Activated CD4-positive, alpha-beta T cell treated with anti-CD3 and anti-CD28 coated beads for 48 hours (primary cell): Measurements from ENCODE around the gene CD44.
A peak's percentile ranks its signal among the peaks of the same experiment; 100 is the strongest.

Experiments used
- DNase-seq: peaks from one replicate; pipeline ENCODE4 v3.0.0-alpha.2; 2020

The CD44 gene

GRCh38 chr11:35241083-35241482 is 102.1 kb downstream of the CD44 start:
- DNase-seq, result no peak

- no peak for DNase-seq
Measured at GRCh38 chr11:35241531-35241930, 102.6 kb downstream of the CD44 start.

GRCh38 chr11:35242412-35243242 is 103.7 kb downstream of the CD44 start:
- no peak for DNase-seq

GRCh38 chr11:35243774-35244173 is 104.8 kb downstream of the CD44 start:
- no peak for DNase-seq

GRCh38 chr11:35245056-35245455 is 106.1 kb downstream of the CD44 start:
- no peak for DNase-seq

GRCh38 chr11:35245786-35246185 is 106.8 kb downstream of the CD44 start:
- no peak for DNase-seq

- DNase-seq, result no peak
Measured at GRCh38 chr11:35246745-35247144, 107.8 kb downstream of the CD44 start.

- peak; percentile 38 for DNase-seq
Measured at GRCh38 chr11:35247428-35247827, 108.5 kb downstream of the CD44 start.

GRCh38 chr11:35247863-35248262 is 108.9 kb downstream of the CD44 start:
- DNase-seq, result no peak

- DNase-seq, result no peak
Measured at GRCh38 chr11:35248558-35249323, 109.8 kb downstream of the CD44 start.

- DNase-seq, result no peak
Measured at GRCh38 chr11:35250192-35250591, 111.2 kb downstream of the CD44 start.

GRCh38 chr11:35250621-35251020 is 111.7 kb downstream of the CD44 start:
- no peak for DNase-seq

GRCh38 chr11:35253237-35253636 is 114.3 kb downstream of the CD44 start:
- no peak for DNase-seq

- no peak for DNase-seq
Measured at GRCh38 chr11:35255514-35255913, 116.5 kb downstream of the CD44 start.

GRCh38 chr11:35256296-35256695 is 117.3 kb downstream of the CD44 start:
- DNase-seq, result no peak

GRCh38 chr11:35257281-35257680 is 118.3 kb downstream of the CD44 start:
- no peak for DNase-seq

- DNase-seq, result no peak
Measured at GRCh38 chr11:35259529-35259928, 120.6 kb downstream of the CD44 start.

- no peak for DNase-seq
Measured at GRCh38 chr11:35260342-35260985, 121.5 kb downstream of the CD44 start.

GRCh38 chr11:35261197-35261596 is 122.2 kb downstream of the CD44 start:
- DNase-seq, result no peak

- DNase-seq, result no peak
Measured at GRCh38 chr11:35262056-35262455, 123.1 kb downstream of the CD44 start.

GRCh38 chr11:35262735-35263134 is 123.8 kb downstream of the CD44 start:
- DNase-seq, result no peak

- no peak for DNase-seq
Measured at GRCh38 chr11:35265755-35266454, 126.9 kb downstream of the CD44 start.

- DNase-seq, result no peak
Measured at GRCh38 chr11:35267504-35267903, 128.5 kb downstream of the CD44 start.
